Coronary artery (tissue), 2 donors: ENCODE measurements around the gene ADGRL2.

Source experiments
- DNase-seq: peaks from one replicate; pipeline ENCODE4 v3.0.0-alpha.2; 2017; ENCODE audit warnings: low spot score
- H3K27ac ChIP-seq, 2 donors: fragments of 200-600 bp; sonication (generic); one replicate each; pipeline ENCODE4 v1.5.1; 2016 to 2019
- H3K4me3 ChIP-seq: fragments of 200-600 bp; sonication (generic); 2 replicates; pipeline ENCODE4 v1.5.1; 2016; ENCODE audit warnings: mild to moderate bottlenecking, moderate library complexity
- TF ChIP-seq, protein P1 (sequence below): fragments of 200-600 bp; sonication (generic); IDR thresholded peaks from one replicate; pipeline ENCODE4 v1.5.1; 2019; ENCODE audit warnings: antibody characterized with exemption

ADGRL2 gene

DNA sequence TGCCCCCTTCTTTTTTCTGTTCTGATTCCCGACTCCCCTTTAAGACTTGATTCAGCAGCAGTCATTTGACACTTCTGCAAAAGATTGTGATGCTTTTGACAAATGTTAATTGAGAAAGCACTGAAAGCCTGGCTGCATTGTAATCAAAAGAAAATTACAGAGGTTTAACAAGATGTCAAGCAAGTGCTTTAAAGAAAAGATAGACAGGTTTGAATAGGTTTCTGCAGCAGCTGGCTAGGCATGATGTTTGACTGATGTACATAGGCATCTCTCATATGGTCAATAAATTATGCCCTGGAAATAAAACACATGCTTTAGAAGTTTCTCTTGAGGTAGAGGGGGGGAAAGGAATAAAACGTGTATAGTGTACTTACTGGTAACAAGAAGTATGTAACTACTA is 147.8 kb downstream of the ADGRL2 start:
- TF ChIP-seq, protein P1, sequence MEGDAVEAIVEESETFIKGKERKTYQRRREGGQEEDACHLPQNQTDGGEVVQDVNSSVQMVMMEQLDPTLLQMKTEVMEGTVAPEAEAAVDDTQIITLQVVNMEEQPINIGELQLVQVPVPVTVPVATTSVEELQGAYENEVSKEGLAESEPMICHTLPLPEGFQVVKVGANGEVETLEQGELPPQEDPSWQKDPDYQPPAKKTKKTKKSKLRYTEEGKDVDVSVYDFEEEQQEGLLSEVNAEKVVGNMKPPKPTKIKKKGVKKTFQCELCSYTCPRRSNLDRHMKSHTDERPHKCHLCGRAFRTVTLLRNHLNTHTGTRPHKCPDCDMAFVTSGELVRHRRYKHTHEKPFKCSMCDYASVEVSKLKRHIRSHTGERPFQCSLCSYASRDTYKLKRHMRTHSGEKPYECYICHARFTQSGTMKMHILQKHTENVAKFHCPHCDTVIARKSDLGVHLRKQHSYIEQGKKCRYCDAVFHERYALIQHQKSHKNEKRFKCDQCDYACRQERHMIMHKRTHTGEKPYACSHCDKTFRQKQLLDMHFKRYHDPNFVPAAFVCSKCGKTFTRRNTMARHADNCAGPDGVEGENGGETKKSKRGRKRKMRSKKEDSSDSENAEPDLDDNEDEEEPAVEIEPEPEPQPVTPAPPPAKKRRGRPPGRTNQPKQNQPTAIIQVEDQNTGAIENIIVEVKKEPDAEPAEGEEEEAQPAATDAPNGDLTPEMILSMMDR: no peak
- Histone ChIP-seq H3K27ac (no peak overlapping the region), H3K4me3 (no peak overlapping the region)
- DNase-seq: no peak

DNA sequence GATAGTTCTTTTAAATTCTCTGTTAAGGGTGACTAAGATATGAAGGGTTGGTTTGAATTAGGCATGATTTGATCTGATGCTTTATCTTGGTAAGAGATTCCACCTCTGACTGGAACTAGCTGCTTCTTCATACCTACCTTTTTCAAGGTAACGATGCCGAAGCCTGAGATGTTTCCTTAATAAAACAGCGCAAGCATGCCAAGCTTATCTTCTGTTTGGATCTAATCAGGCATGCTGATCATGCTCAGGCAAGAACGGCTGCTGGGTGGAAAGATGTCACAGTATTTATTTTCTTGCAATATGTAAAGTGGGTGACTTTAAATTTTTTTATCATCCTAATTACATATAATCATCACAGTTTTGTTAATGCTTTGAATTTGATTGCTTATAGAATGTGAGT is 148.7 kb downstream of the ADGRL2 start:
- no peak overlapping the region for H3K4me3 ChIP-seq
- TF ChIP-seq, protein P1: no peak
- no peak overlapping the region for H3K27ac ChIP-seq
- no peak for DNase-seq

DNA sequence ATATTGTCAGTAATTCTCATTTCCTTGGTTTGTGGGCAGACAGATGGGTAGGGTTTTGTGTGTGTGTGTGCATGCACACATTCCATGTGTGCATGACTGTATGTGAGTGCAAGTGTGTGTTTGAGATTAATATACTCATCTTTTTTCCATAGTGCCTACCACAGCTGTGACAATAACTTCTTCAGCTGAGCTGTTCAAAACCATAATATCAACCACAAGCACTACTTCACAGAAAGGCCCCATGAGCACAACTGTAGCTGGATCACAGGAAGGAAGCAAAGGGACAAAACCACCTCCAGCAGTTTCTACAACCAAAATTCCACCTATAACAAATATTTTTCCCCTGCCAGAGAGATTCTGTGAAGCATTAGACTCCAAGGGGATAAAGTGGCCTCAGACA is 149.3 kb downstream of the ADGRL2 start:
- Histone ChIP-seq H3K27ac (no peak overlapping the region), H3K4me3 (no peak overlapping the region)
- TF ChIP-seq, protein P1: no peak
- DNase-seq: no peak

DNA sequence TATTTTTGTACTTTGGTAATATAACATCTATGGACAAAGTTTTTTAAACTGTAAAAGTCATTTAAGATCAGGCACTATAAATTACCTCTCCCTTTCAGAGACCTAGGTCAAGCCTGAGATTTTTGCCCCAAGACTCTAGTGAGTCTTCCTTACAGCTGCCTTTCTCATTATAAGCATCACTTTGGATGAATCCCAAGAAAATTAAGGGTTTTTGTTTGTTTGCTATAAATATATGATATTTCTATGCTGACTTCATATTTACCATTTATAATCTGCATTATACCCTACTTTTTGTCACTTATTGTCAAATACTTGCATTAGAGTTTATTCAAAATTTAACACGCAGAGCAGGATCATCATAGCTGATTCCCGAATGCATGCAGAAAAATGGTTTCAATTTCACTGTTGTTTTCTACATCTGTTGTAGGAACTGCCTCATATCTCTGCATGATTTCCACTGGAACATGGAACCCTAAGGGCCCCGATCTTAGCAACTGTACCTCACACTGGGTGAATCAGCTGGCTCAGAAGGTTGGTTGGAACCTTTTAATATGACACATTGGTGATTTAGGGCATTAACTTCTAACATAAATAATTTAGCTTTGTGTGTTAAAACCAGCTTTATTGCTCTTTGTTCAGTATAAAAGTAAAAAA is 150.0 kb downstream of the ADGRL2 start:
- Histone ChIP-seq H3K4me3 (no peak overlapping the region), H3K27ac (no peak overlapping the region)
- TF ChIP-seq, protein P1: no peak
- no peak for DNase-seq

DNA sequence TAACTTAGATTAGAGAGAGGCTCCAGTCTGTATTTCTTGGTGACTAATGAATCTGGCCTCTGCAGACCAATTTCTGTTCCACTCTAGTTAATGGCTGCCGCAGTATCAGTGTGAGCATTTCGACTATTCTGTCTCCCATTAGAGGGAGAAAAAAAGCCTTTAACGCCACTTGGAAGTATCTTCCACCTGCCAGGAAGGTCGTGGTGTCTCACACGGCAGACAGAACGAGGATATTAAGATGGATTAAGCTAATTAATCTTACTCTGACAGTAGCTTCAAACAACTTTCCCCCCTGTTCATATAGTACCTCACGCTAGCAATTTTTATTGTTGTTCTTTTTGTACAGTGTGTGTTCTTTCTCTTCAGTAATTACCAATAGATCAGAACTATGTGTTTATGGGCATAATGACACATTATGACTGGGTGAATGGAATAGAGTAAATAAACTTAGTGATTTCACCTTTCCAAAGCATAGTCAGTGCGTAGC is 153.8 kb downstream of the ADGRL2 start:
- Histone ChIP-seq H3K4me3 (no peak overlapping the region), H3K27ac (no peak overlapping the region)
- DNase-seq: no peak
- TF ChIP-seq, protein P1: no peak

DNA sequence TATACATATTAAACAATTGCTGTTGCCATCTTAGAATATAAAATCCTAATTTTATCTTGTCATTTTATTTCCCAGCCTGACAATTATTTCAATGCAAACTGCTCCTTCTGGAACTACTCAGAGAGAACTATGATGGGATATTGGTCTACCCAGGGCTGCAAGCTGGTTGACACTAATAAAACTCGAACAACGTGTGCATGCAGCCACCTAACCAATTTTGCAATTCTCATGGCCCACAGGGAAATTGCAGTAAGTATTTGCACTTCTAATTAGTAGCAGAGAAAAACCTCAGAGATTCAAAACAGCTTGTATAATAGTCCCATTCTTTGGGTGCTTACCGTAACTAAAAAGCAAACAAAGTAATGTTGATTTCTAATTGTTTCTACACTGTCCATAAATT is 167.2 kb downstream of the ADGRL2 start:
- no peak overlapping the region for H3K27ac ChIP-seq
- TF ChIP-seq, protein P1: no peak
- no peak for DNase-seq
- H3K4me3 ChIP-seq: no peak overlapping the region

DNA sequence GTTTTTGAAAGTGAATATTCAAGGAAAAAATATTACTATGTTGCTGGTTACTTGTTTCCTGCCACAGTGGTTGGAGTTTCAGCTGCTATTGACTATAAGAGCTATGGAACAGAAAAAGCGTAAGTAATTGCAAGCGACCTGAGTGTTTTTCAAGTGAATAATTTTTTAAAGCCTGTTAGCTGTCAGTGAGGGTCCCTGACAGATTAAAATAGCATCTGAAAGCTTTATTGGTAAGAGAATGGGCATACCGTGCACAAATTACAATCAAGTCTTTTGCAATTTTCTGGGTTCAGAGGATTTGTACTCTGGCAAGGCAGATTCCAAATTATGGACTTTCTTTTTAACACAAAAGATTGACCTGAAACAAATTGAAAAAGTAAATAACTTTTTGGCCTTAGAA is 169.7 kb downstream of the ADGRL2 start:
- DNase-seq: no peak
- TF ChIP-seq, protein P1: no peak
- Histone ChIP-seq H3K27ac (no peak overlapping the region), H3K4me3 (no peak overlapping the region)
